Measurements from ENCODE around the gene DUSP7. TPM values are rescaled to one million over a fixed set of nuclear protein-coding genes. Genes with fewer than 3 reads are reported as not detected.

Gene DUSP7
- total RNA-seq, 1 experiment from 2014 or later: 13.1 TPM

GRCh38 chr3:52004906-52005395 is 51.4 kb downstream of the DUSP7 start:
- intact Hi-C loops (cut with micrococcal nuclease; ENCODE audit: unreplicated experiment) (loop anchor here (10.0 kb wide), 1 partner anchor 50 kb away; the partner anchor contains the start of gene DUSP7), in situ Hi-C loops (cut with HindIII; ENCODE audit: low pct_unique_long_range_greater_than_20kb, low sequenced_read_pairs) (no loop called here)
- Histone ChIP-seq H3K27ac (ENCODE audit: low read length) (no peak overlapping the region), H3K9me3 (ENCODE audit: control insufficient read depth, insufficient read depth, low read depth, low read length) (no peaks in the 10 kb centered on the region), H3K27me3 (ENCODE audit: control insufficient read depth, insufficient read depth, low read length) (no peaks in the 10 kb centered on the region), H3K36me3 (ENCODE audit: control insufficient read depth, insufficient read depth, low read length) (no peaks in the 10 kb centered on the region), H3K4me3 (ENCODE audit: low read depth in 2 of 2, low read length in 2 of 2) (no peak overlapping the region), H3K4me1 (ENCODE audit: control insufficient read depth, insufficient read depth, low read length) (no peaks in the 10 kb centered on the region; the same call in 1 of the 2 replicates)
- DNase-seq (ENCODE audit: low read depth, low spot score) (no peak), ATAC-seq (no peak)
- POLR2A ChIA-PET: no interaction called here
- BruUV-seq (replicated peaks): no TSS peak
- TF ChIP-seq CTCF (IDR thresholded peaks at IDR 0.05): no peak
- no peak for TF ChIP-seq REST (IDR thresholded peaks at IDR 0.05; ENCODE audit: insufficient read depth in 1 of 2, low read depth in 2 of 2, low read length in 1 of 2)
- no peak for TF ChIP-seq SIN3A (IDR thresholded peaks at IDR 0.05; ENCODE audit: borderline replicate concordance, insufficient read depth, low read depth, low read length)
- TF ChIP-seq TCF7L2 (IDR thresholded peaks at IDR 0.05; ENCODE audit: low read depth, low read length): no peak
- TF ChIP-seq POLR2AphosphoS5 (IDR thresholded peaks at IDR 0.05; ENCODE audit: low read depth, low read length): no peak
- CTCF ChIA-PET: interaction anchor here (1.2 kb wide), 1 partner anchor 49 kb away, joined by 7 read pairs; no protein-coding TSS in a partner anchor

DNA sequence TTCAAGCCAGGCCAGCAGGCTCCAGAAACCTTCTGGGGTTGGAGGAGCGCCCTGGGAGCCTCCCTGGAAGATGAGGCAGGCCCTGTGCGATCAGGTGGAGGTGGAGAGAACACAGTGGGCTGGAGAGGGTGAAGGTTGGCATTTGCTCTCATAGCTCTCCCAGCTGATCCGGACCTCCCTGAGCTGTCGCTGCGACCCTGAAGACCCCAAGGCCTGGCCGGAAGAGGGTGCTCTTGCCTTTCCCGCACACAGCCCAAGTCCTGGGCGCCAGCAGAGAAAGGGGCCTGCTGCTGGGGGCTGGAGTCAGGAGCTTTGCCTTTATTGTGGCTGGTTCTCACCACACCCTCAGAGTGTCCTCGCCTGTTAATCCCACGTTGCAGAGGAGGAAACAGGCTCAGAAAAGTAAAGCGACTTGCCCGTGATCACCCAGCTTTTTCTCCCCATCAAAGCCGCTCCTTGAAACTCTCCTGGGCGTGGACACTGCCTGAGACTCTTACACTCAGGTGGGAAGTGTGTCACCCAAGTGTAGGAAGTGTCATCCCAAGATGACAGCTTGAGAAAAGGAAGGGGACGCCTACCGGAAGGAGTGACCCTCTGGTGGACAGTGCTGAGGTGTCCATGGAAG is 52.1 kb downstream of the DUSP7 start:
- H3K9me3 ChIP-seq (ENCODE audit: control insufficient read depth, insufficient read depth, low read depth, low read length): no peaks in the 10 kb centered on the region
- H3K27me3 ChIP-seq (ENCODE audit: control insufficient read depth, insufficient read depth, low read length): no peaks in the 10 kb centered on the region
- DNase-seq (ENCODE audit: low read depth, low spot score) (no peak), ATAC-seq (no peak)
- H3K4me1 ChIP-seq (ENCODE audit: control insufficient read depth, insufficient read depth, low read length): no peaks in the 10 kb centered on the region; the same call in 1 of the 2 replicates
- CTCF ChIA-PET: interaction anchor here (0.6 to 1.2 kb wide), 4 partner anchors 36 to 308 kb away, joined by 3 to 7 read pairs (median 3); no protein-coding TSS in a partner anchor
- intact Hi-C loops (cut with micrococcal nuclease; ENCODE audit: unreplicated experiment): loop anchor here (10.0 kb wide), 1 partner anchor 51 kb away; the partner anchor contains the start of gene DUSP7
- TF ChIP-seq SIN3A (IDR thresholded peaks at IDR 0.05; ENCODE audit: borderline replicate concordance, insufficient read depth, low read depth, low read length) (no peak), CTCF (IDR thresholded peaks at IDR 0.05) (peak; percentile 74)
- POLR2A ChIA-PET: no interaction called here
- no TSS peak for BruUV-seq (replicated peaks)
- no peak overlapping the region for H3K27ac ChIP-seq (ENCODE audit: low read length)
- H3K36me3 ChIP-seq (ENCODE audit: control insufficient read depth, insufficient read depth, low read length): no peaks in the 10 kb centered on the region
- in situ Hi-C loops (cut with HindIII; ENCODE audit: low pct_unique_long_range_greater_than_20kb, low sequenced_read_pairs): no loop called here
- H3K4me3 ChIP-seq (ENCODE audit: low read depth in 2 of 2, low read length in 2 of 2): no peak overlapping the region
